ENCODE data around the gene SRSF10. TPM values are rescaled to one million over a fixed set of nuclear protein-coding genes. Genes with fewer than 3 reads are reported as not detected.

The SRSF10 gene
- total and polyA plus RNA-seq, 2 of the 8 experiments (the other 6 are each of a cell fraction or from before 2014, with no cell fraction given): 155 to 194 TPM

DNA sequence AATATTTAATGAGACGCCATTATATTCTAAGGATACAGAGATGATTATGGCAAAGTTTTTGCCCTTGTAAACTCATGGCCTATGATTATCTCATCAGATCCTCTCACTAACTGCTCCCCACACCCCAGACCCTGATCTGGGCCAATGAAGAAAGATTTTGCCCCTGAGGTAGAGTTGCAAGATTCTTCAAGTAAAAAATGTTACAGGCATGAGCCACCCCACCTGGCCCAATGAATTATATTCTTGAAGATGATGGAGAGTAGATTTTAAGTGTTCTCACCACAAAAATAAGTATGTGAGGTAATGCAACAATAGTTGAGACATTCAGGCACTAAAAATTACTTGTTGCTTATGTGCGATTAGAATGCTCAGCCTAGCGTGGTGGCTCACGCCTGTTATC lies 65.2 kb downstream of the SRSF10 start (continued):
- TF ChIP-seq CHD7 (IDR thresholded peaks at IDR 0.05; ENCODE audit: insufficient replicate concordance, low read length) (no peak), SP1 (IDR thresholded peaks at IDR 0.05; ENCODE audit: low read depth, low read length) (no peak), EZH2 (IDR thresholded peaks at IDR 0.05; ENCODE audit: low read depth, low read length, severe bottlenecking) (no peak), TAF1 (IDR thresholded peaks at IDR 0.05; ENCODE audit: low read depth, low read length) (no peak), MAFK (IDR thresholded peaks at IDR 0.05; ENCODE audit: low read depth, low read length) (no peak), TEAD4 (IDR thresholded peaks at IDR 0.05; ENCODE audit: low read depth, low read length) (no peak)
- TF ChIP-seq, protein P1, sequence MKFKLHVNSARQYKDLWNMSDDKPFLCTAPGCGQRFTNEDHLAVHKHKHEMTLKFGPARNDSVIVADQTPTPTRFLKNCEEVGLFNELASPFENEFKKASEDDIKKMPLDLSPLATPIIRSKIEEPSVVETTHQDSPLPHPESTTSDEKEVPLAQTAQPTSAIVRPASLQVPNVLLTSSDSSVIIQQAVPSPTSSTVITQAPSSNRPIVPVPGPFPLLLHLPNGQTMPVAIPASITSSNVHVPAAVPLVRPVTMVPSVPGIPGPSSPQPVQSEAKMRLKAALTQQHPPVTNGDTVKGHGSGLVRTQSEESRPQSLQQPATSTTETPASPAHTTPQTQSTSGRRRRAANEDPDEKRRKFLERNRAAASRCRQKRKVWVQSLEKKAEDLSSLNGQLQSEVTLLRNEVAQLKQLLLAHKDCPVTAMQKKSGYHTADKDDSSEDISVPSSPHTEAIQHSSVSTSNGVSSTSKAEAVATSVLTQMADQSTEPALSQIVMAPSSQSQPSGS (IDR thresholded peaks at IDR 0.05; ENCODE audit: low read length): no peak

Data from H1 (cell line).